H1 (cell line): ENCODE measurements around the gene CYP27C1.

Experiments
- CHD1 ChIP-seq: IDR thresholded peaks from 2 replicates; pipeline ENCODE4 v1.6.1; 2012; ENCODE audit warnings: low read depth, low read length, improper control_type of control experiment
- CHD2 ChIP-seq: IDR thresholded peaks from 2 replicates; pipeline ENCODE4 v1.6.1; 2012; ENCODE audit warnings: low read length, improper control_type of control experiment
- CTCF ChIP-seq, 3 experiments: IDR thresholded peaks; 1 replicate in 2 of 3; 2 replicates in 1 of 3; pipeline versions ENCODE4 v1.5.1 to v1.6.1; 2011; ENCODE audit warnings: low read length in 3 of 3, mild to moderate bottlenecking in 3 of 3, inconsistent platforms in 2 of 3, low read depth in 1 of 3, moderate library complexity in 1 of 3; ENCODE audit not compliant: insufficient read depth in 1 of 3; ENCODE audit errors: control extremely low read depth in 1 of 3
- EP300 ChIP-seq, 2 experiments: IDR thresholded peaks; 1 replicate in 1 of 2; 2 replicates in 1 of 2; pipeline ENCODE4 v1.6.1; 2011 to 2012; ENCODE audit warnings: low read depth in 2 of 2, low read length in 2 of 2, mild to moderate bottlenecking in 2 of 2, borderline replicate concordance in 1 of 2, inconsistent platforms in 1 of 2, moderate library complexity in 1 of 2
- KDM1A ChIP-seq: fragments of 200-600, 300-600 bp; sonication (generic); IDR thresholded peaks from 2 replicates; pipeline ENCODE4 v1.7.1; 2016; ENCODE audit warnings: mild to moderate bottlenecking, low read length, borderline replicate concordance
- NRF1 ChIP-seq: IDR thresholded peaks from 2 replicates; pipeline ENCODE4 v1.6.1; 2011; ENCODE audit warnings: mild to moderate bottlenecking, low read depth, low read length, improper control_type of control experiment
- PHF8 ChIP-seq: fragments of 200-600 bp; sonication (generic); conservative IDR thresholded peaks from 2 replicates; pipeline ENCODE4 v1.7.1; 2012; ENCODE audit warnings: low read depth, mild to moderate bottlenecking, inconsistent platforms, low read length, moderate library complexity
- POLR2AphosphoS5 ChIP-seq: IDR thresholded peaks from 2 replicates; pipeline ENCODE4 v1.6.1; 2011; ENCODE audit warnings: low read depth, low read length
- RNF2 ChIP-seq: fragments of 200-900, 300-1000 bp; sonication (generic); IDR thresholded peaks from 2 replicates; pipeline ENCODE4 v1.7.1; 2016; ENCODE audit warnings: borderline replicate concordance, low read depth, mild to moderate bottlenecking, antibody characterized with exemption, low read length; ENCODE audit not compliant: poor library complexity, severe bottlenecking; ENCODE audit errors: missing control alignments
- SIN3A ChIP-seq, 2 experiments: IDR thresholded peaks in 1 of 2; conservative IDR thresholded peaks in 1 of 2; 2 replicates each; pipeline ENCODE4 v1.6.1; 2011 to 2012; ENCODE audit warnings: low read length in 2 of 2, improper control_type of control experiment in 1 of 2, low read depth in 1 of 2, mild to moderate bottlenecking in 1 of 2
- SIX5 ChIP-seq: IDR thresholded peaks from 2 replicates; pipeline ENCODE4 v1.6.1; 2011; ENCODE audit warnings: mild to moderate bottlenecking, low read depth, low read length
- SP2 ChIP-seq: IDR thresholded peaks from 2 replicates; pipeline ENCODE4 v1.6.1; 2012; ENCODE audit warnings: mild to moderate bottlenecking, low read length, inconsistent platforms
- TAF1 ChIP-seq: IDR thresholded peaks from 2 replicates; pipeline ENCODE4 v1.6.1; 2011; ENCODE audit warnings: mild to moderate bottlenecking, low read depth, low read length

- TF ChIP-seq CTCF (IDR thresholded peaks at IDR 0.05; ENCODE audit: control extremely low read depth in 1 of 3, insufficient read depth in 1 of 3, low read depth in 1 of 3, low read length in 3 of 3) (no peak), TAF1 (no peak), POLR2AphosphoS5 (no peak), KDM1A (no peak), CHD2 (no peak), EP300 (IDR thresholded peaks at IDR 0.05; ENCODE audit: borderline replicate concordance in 1 of 2, low read depth in 2 of 2, low read length in 2 of 2) (no peak), PHF8 (no peak), SIN3A (conservative IDR thresholded peaks at IDR 0.05 in 1 of 2, IDR thresholded peaks at IDR 0.05 in 1 of 2; ENCODE audit: low read depth in 1 of 2, low read length in 2 of 2) (no peak), SIX5 (no peak), NRF1 (no peak), SP2 (no peak), CHD1 (no peak), RNF2 (no peak)
These were observed 81.8 kb downstream of the CYP27C1 start for GRCh38 chr2:127138281-127138680.
